Sigmoid colon (tissue), 7 donors: ENCODE data around the gene SLC12A4. TPM values are rescaled to one million over a fixed set of nuclear protein-coding genes. Genes with fewer than 3 reads are reported as not detected.

Experiments used
- DNase-seq: peaks from one replicate; pipeline ENCODE4 v3.0.0-alpha.2; 2019
- H3K27ac ChIP-seq, 4 donors: fragments of 200-600 bp; sonication (generic); one replicate each; pipeline ENCODE4 v1.5.1; 2016 to 2019; ENCODE audit warnings: mild to moderate bottlenecking in 1 of 4
- H3K27me3 ChIP-seq, 3 donors: fragments of 200-600 bp; sonication (generic); one replicate each; pipeline ENCODE4 v1.5.1; 2019; ENCODE audit warnings: mild to moderate bottlenecking in 1 of 3
- H3K36me3 ChIP-seq, 4 donors: fragments of 200-600 bp; sonication (generic); one replicate each; pipeline ENCODE4 v1.5.1; 2016 to 2019
- H3K4me1 ChIP-seq, 4 donors: fragments of 200-600 bp; sonication (generic); one replicate each; pipeline ENCODE4 v1.5.1; 2017 to 2019
- H3K4me3 ChIP-seq, 4 donors: fragments of 200-600 bp; sonication (generic); one replicate each; pipeline ENCODE4 v1.5.1; 2017 to 2019; ENCODE audit warnings: mild to moderate bottlenecking in 2 of 4, moderate library complexity in 1 of 4
- H3K9me3 ChIP-seq, 4 donors: fragments of 200-600 bp in 3 of 4; sonication (generic) in 3 of 4; one replicate each; pipeline versions ENCODE4 v1.5.1 to v1.6.1; 2013 to 2019
- EP300 ChIP-seq, 4 donors: sonication (generic); formaldehyde crosslinking; IDR thresholded peaks; one replicate each; pipeline ENCODE4 v1.6.1; 2017; ENCODE audit warnings: antibody characterized with exemption in 4 of 4
- POLR2A ChIP-seq, 2 donors: fragments of 450-650 bp; IDR thresholded peaks; one replicate each; pipeline ENCODE4 v1.6.1; 2016; ENCODE audit warnings: antibody characterized with exemption in 2 of 2, mild to moderate bottlenecking in 2 of 2, moderate library complexity in 2 of 2
- POLR2AphosphoS5 ChIP-seq, 4 donors: sonication (generic); formaldehyde crosslinking; IDR thresholded peaks; one replicate each; pipeline ENCODE4 v1.6.1; 2017; ENCODE audit warnings: antibody characterized with exemption in 4 of 4
- WGBS, 2 donors: extraction: QIAGEN DNeasy Blood & Tissue Kit; methylation state at CpG; one replicate each; pipeline ENCODE4 v1.1.7; 2013; 5-methylcytosine and 5-hydroxymethylcytosine counted together
- intact Hi-C: fragments of 100-400 bp; cut with DNase I; formaldehyde crosslinking; loops from one replicate; pipeline ENCODE4 v1.15.1; 2023
- polyA plus RNA-seq, 3 donors: library from polyadenylated mRNA; stranded (reverse); fragments of 200-250 nt; gene quantifications; one replicate each; pipeline ENCODE4 v1.2.3, GENCODE V29; 2013
- total RNA-seq, 4 donors: library from RNA; depleted of rRNA; stranded (reverse); fragments of >200 nt; gene quantifications; one replicate each; pipeline ENCODE4 v1.1.0, GENCODE V29; 2016
- TF ChIP-seq, protein P1 (sequence below), 4 experiments: fragments of 450-650 bp in 3 of 4; fragments of 200-600 bp in 1 of 4; IDR thresholded peaks; one replicate each; pipeline ENCODE4 v1.5.1; 2016 to 2019; ENCODE audit warnings: antibody characterized with exemption in 4 of 4, mild to moderate bottlenecking in 3 of 4, moderate library complexity in 2 of 4
- donor health status: healthy with polysubstance abuse.
- donor health status: Bipolar disorder and iron deficiency.
- donor health status: healthy.

SLC12A4 gene
- total and polyA plus RNA-seq, 7 donors: 3.0 to 77.0 (median 27.6) TPM

GRCh38 chr16:67922740-67923139 is 45.7 kb downstream of the SLC12A4 start:
- TF ChIP-seq, protein P1, sequence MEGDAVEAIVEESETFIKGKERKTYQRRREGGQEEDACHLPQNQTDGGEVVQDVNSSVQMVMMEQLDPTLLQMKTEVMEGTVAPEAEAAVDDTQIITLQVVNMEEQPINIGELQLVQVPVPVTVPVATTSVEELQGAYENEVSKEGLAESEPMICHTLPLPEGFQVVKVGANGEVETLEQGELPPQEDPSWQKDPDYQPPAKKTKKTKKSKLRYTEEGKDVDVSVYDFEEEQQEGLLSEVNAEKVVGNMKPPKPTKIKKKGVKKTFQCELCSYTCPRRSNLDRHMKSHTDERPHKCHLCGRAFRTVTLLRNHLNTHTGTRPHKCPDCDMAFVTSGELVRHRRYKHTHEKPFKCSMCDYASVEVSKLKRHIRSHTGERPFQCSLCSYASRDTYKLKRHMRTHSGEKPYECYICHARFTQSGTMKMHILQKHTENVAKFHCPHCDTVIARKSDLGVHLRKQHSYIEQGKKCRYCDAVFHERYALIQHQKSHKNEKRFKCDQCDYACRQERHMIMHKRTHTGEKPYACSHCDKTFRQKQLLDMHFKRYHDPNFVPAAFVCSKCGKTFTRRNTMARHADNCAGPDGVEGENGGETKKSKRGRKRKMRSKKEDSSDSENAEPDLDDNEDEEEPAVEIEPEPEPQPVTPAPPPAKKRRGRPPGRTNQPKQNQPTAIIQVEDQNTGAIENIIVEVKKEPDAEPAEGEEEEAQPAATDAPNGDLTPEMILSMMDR (IDR thresholded peaks at IDR 0.05): no peak
- TF ChIP-seq POLR2A (IDR thresholded peaks at IDR 0.05) (no peak), POLR2AphosphoS5 (IDR thresholded peaks at IDR 0.05) (no peak), EP300 (IDR thresholded peaks at IDR 0.05) (no peak)
- peaks cover 0 to 41% (median 20%) of the 10 kb centered on the region in 4 donors for H3K4me1 ChIP-seq
- H3K27ac ChIP-seq: no peak overlapping the region
- DNase-seq: no peak
- H3K9me3 ChIP-seq: no peaks in the 10 kb centered on the region
- WGBS, 2 donors: 90 to 91% methylated on average over 8 of the region's 8 CpGs
- no peaks in the 10 kb centered on the region for H3K27me3 ChIP-seq
- peaks cover 5 to 15% (median 9%) of the 10 kb centered on the region in 4 donors for H3K36me3 ChIP-seq
- no peak overlapping the region for H3K4me3 ChIP-seq
- intact Hi-C loops: no loop called here

DNA sequence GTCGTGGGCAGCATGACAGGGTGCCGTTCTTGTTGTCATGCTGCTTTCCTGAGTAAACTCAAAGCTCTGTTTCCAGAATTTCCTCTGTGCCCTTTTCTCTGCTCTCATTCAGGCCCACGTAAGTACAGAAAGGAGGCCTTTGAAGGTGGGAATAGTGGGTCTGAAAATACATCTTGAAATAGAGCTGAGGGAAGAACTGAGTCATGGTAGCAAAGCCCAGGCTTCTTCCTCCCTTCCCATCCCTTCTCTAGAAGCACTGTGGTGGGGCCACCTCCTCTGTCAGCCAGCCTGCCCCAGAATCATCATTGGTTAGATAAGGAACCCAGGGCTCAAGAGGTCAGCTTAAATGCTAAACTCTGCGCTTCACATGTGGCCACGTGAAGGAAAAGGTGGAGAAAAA is 46.2 kb downstream of the SLC12A4 start:
- intact Hi-C loops: no loop called here
- peaks cover 0 to 46% (median 25%) of the 10 kb centered on the region in 4 donors for H3K4me1 ChIP-seq

DNA sequence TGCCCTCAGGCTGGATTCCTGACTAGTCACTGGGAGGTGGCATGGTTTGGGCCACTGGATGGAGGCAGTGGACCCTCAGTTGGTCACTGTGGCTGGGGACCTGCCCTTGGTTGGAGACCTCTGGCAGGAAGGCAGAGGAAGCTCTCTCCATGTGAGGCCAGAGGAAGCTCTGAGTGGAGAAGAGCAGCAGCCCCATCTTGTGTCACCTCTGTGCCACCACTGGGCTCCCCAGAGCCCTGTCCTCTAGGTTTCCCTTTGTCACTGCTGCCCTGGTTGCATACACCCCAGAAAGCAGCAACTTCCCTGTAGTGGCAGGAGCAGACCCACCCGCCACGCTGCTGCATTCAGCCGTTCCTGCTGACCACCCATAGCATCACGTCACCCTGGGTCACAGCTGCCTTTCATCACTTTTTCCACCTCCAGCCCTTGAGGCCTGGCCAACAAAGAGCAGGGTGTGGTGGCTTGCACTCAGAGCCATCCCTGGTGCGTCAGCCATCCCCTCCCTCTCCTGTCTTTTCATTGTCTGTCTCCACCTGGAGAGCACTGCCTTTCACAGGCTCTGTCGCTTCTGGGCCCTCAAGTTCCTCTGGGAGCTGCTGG is 48.7 kb downstream of the SLC12A4 start:
- Histone ChIP-seq H3K36me3 (peaks cover 0 to 24% (median 3%) of the 10 kb centered on the region in 4 donors), H3K4me3 (no peak overlapping the region), H3K9me3 (no peaks in the 10 kb centered on the region), H3K4me1 (peaks cover 0 to 55% (median 38%) of the 10 kb centered on the region in 4 donors), H3K27me3 (no peaks in the 10 kb centered on the region), H3K27ac (peak overlapping the region in 2 of 4 donors; percentile 29 to 43)
- WGBS, 2 donors: 86 to 91% methylated on average over 6 of the region's 6 CpGs
- DNase-seq: no peak
- TF ChIP-seq EP300 (IDR thresholded peaks at IDR 0.05) (no peak), POLR2A (IDR thresholded peaks at IDR 0.05) (no peak), POLR2AphosphoS5 (IDR thresholded peaks at IDR 0.05) (no peak)
- TF ChIP-seq, protein P1 (IDR thresholded peaks at IDR 0.05): no peak
- intact Hi-C loops: no loop called here

More for the DNA sequence above, 46.2 kb downstream of the SLC12A4 start:
- Histone ChIP-seq H3K9me3 (no peaks in the 10 kb centered on the region), H3K36me3 (peaks cover under 1 to 10% (median 4%) of the 10 kb centered on the region in 4 donors), H3K4me3 (no peak overlapping the region), H3K27ac (no peak overlapping the region), H3K27me3 (no peaks in the 10 kb centered on the region)
- DNase-seq: no peak
- WGBS, 2 donors: 86 to 91% methylated on average over 5 of the region's 5 CpGs
- TF ChIP-seq, protein P1 (IDR thresholded peaks at IDR 0.05): no peak
- TF ChIP-seq EP300 (IDR thresholded peaks at IDR 0.05): no peak
- no peak for TF ChIP-seq POLR2A (IDR thresholded peaks at IDR 0.05)
- TF ChIP-seq POLR2AphosphoS5 (IDR thresholded peaks at IDR 0.05): no peak

GRCh38 chr16:67917852-67918236 is 50.6 kb downstream of the SLC12A4 start:
- no peak for DNase-seq
- Histone ChIP-seq H3K4me3 (no peak overlapping the region), H3K9me3 (no peaks in the 10 kb centered on the region), H3K27ac (peak overlapping the region; percentile 41 to 75 (median 73)), H3K36me3 (peaks cover 0 to 22% (median 1%) of the 10 kb centered on the region in 4 donors), H3K27me3 (no peaks in the 10 kb centered on the region), H3K4me1 (peaks cover 0 to 43% (median 32%) of the 10 kb centered on the region in 4 donors)
- TF ChIP-seq, protein P1 (IDR thresholded peaks at IDR 0.05): no peak
- TF ChIP-seq POLR2AphosphoS5 (IDR thresholded peaks at IDR 0.05): no peak
- TF ChIP-seq EP300 (IDR thresholded peaks at IDR 0.05): no peak
- no peak for TF ChIP-seq POLR2A (IDR thresholded peaks at IDR 0.05)
- intact Hi-C loops: no loop called here
- WGBS, 2 donors: 87 to 92% methylated on average over 4 of the region's 4 CpGs
